Ammon's horn (tissue), 1 donor: ENCODE data around the gene HAGH.
A peak's percentile ranks its signal among the peaks of the same experiment; 100 is the strongest.

Experiments
- DNase-seq: peaks from one replicate; pipeline ENCODE4 v3.0.0-alpha.2; 2016; ENCODE audit warnings: low spot score

HAGH gene

GRCh38 chr16:1786242-1787055, 40.2 kb downstream of the HAGH start:
- DNase-seq: no peak

GRCh38 chr16:1785846-1786170, 40.8 kb downstream of the HAGH start:
- no peak for DNase-seq

GRCh38 chr16:1784977-1785845, 41.4 kb downstream of the HAGH start:
- DNase-seq: no peak

GRCh38 chr16:1782408-1783264, 44.0 kb downstream of the HAGH start, which contains the start of the genes NUBP2 and SPSB3:
Gene NUBP2, plus strand, starts transcription at chr16:1782960. Its CDS starts 61 bp downstream, at chr16:1783021.
Gene SPSB3, minus strand, starts transcription at chr16:1782571. Its CDS starts 1,088 bp downstream, at chr16:1781483.
- peak; percentile 100 for DNase-seq

- DNase-seq: no peak
These were observed 44.7 kb downstream of the HAGH start for GRCh38 chr16:1781758-1782407.

- no peak for DNase-seq
These were observed 45.4 kb downstream of the HAGH start for GRCh38 chr16:1781254-1781653.

GRCh38 chr16:1780677-1781072, 46.0 kb downstream of the HAGH start:
- DNase-seq: no peak

GRCh38 chr16:1779741-1780676, 46.6 kb downstream of the HAGH start:
- DNase-seq: no peak

GRCh38 chr16:1779234-1779701, 47.4 kb downstream of the HAGH start:
- DNase-seq: no peak

- no peak for DNase-seq
These were observed 48.1 kb downstream of the HAGH start for GRCh38 chr16:1778200-1779179.

GRCh38 chr16:1777375-1778199, 49.0 kb downstream of the HAGH start:
- DNase-seq: no peak

- no peak for DNase-seq
These were observed 49.6 kb downstream of the HAGH start for GRCh38 chr16:1776991-1777374.

GRCh38 chr16:1776672-1776955, 50.0 kb downstream of the HAGH start:
- DNase-seq: no peak

GRCh38 chr16:1775846-1776671, 50.6 kb downstream of the HAGH start:
- DNase-seq: no peak

GRCh38 chr16:1775006-1775845, 51.4 kb downstream of the HAGH start:
- no peak for DNase-seq

- no peak for DNase-seq
These were observed 52.2 kb downstream of the HAGH start for GRCh38 chr16:1774448-1774780.
